ENCODE results near the gene SORBS1.

Gene SORBS1

GRCh38 chr10:95282107-95282506 lies 279.1 kb downstream of the SORBS1 start:
- no peak for DNase-seq

GRCh38 chr10:95281206-95281605 lies 280.0 kb downstream of the SORBS1 start:
- no peak for DNase-seq

- DNase-seq: no peak
Measured at GRCh38 chr10:95280637-95281036, 280.5 kb downstream of the SORBS1 start.

- DNase-seq: no peak
Measured at GRCh38 chr10:95279042-95279820, 281.9 kb downstream of the SORBS1 start.

- no peak for DNase-seq
Measured at GRCh38 chr10:95278061-95278988, 282.8 kb downstream of the SORBS1 start.

GRCh38 chr10:95277614-95278013 lies 283.6 kb downstream of the SORBS1 start:
- no peak for DNase-seq

GRCh38 chr10:95277201-95277570 lies 284.0 kb downstream of the SORBS1 start:
- no peak for DNase-seq

GRCh38 chr10:95276367-95277200 lies 284.6 kb downstream of the SORBS1 start:
- no peak for DNase-seq

GRCh38 chr10:95275726-95276366 lies 285.3 kb downstream of the SORBS1 start:
- DNase-seq: no peak

GRCh38 chr10:95273393-95274312 lies 287.5 kb downstream of the SORBS1 start:
- no peak for DNase-seq

GRCh38 chr10:95268438-95268837 lies 292.7 kb downstream of the SORBS1 start:
- no peak for DNase-seq

- DNase-seq: no peak
Measured at GRCh38 chr10:95267251-95267650, 293.9 kb downstream of the SORBS1 start.

GRCh38 chr10:95266674-95267095 lies 294.5 kb downstream of the SORBS1 start:
- peak; percentile 24 for DNase-seq

- DNase-seq: no peak
Measured at GRCh38 chr10:95265572-95265971, 295.6 kb downstream of the SORBS1 start.

GRCh38 chr10:95264227-95265051 lies 296.7 kb downstream of the SORBS1 start:
- DNase-seq: no peak

- no peak for DNase-seq
Measured at GRCh38 chr10:95263864-95264226, 297.3 kb downstream of the SORBS1 start.

GRCh38 chr10:95262763-95263518 lies 298.2 kb downstream of the SORBS1 start:
- DNase-seq: no peak

GRCh38 chr10:95261926-95262325 lies 299.2 kb downstream of the SORBS1 start:
- DNase-seq: no peak

Measured in CD4-positive, alpha-beta T cell treated with Interleukin-12 subunit alpha and Interleukin-12 subunit beta, for 1 hour (primary cell).